ENCODE results near the gene CDRT4. TPM values are rescaled to one million over a fixed set of nuclear protein-coding genes. Genes with fewer than 3 reads are reported as not detected.

Gene CDRT4
- polyA plus RNA-seq, 2 of the 4 experiments (the other 2 are of a cell fraction) = 0.58 to 5.4 TPM

- CTCF ChIA-PET = interaction anchor here (0.9 to 13.8 kb wide), 4 partner anchors 9 to 235 kb away, joined by 3 to 248 read pairs (median 40); no protein-coding TSS in a partner anchor
- POLR2A ChIA-PET = no interaction called here
- Histone ChIP-seq H3K9me3 (no peaks in the 10 kb centered on the region), H3K4me3 (no peak overlapping the region), H3K27ac (no peak overlapping the region), H3K4me1 (no peaks in the 10 kb centered on the region), H3K4me2 (no peak overlapping the region)
- 95% methylated on average over 8 of the region's 8 CpGs for WGBS (ENCODE audit: missing lambda C conversion rate)
- TF ChIP-seq HES2 (IDR thresholded peaks at IDR 0.05) (no peak), ZNF302 (CRISPR knock-in tag; IDR thresholded peaks at IDR 0.05) (no peak), MAZ (IDR thresholded peaks at IDR 0.05; ENCODE audit: borderline replicate concordance, low read depth, low read length) (no peak), HOXB13 (CRISPR knock-in tag; IDR thresholded peaks at IDR 0.05; ENCODE audit: low read depth) (no peak), HEYL (CRISPR knock-in tag; IDR thresholded peaks at IDR 0.05) (no peak), RARB (CRISPR knock-in tag; IDR thresholded peaks at IDR 0.05) (no peak), MAFK (IDR thresholded peaks at IDR 0.05; ENCODE audit: partially characterized antibody) (no peak), MYC (IDR thresholded peaks at IDR 0.05; ENCODE audit: borderline replicate concordance, low read length) (no peak), SMC3 (IDR thresholded peaks at IDR 0.05) (no peak), CBX2 (IDR thresholded peaks at IDR 0.05; ENCODE audit: borderline replicate concordance, low read depth) (no peak), POLR2A (IDR thresholded peaks at IDR 0.05; ENCODE audit: low read length) (no peak), USF2 (IDR thresholded peaks at IDR 0.05) (no peak), FOXS1 (CRISPR knock-in tag; IDR thresholded peaks at IDR 0.05) (no peak), ATOH8 (CRISPR knock-in tag; IDR thresholded peaks at IDR 0.05; ENCODE audit: low read depth) (no peak), RFX5 (IDR thresholded peaks at IDR 0.05) (no peak), RNF2 (IDR thresholded peaks at IDR 0.05; ENCODE audit: borderline replicate concordance, low read depth) (no peak), TP53 (CRISPR knock-in tag; IDR thresholded peaks at IDR 0.05) (no peak)
- ATAC-seq (peak; percentile 19 to 39; a peak in 1 of 6 replicates), FAIRE-seq (no peak), DNase-seq (ENCODE audit: low read depth in 1 of 2, low spot score in 1 of 2) (no peak)
Measured at GRCh38 chr17:15492791-15493692, 25.6 kb upstream of the CDRT4 start.

GRCh38 chr17:15492186-15492585 is 24.8 kb upstream of the CDRT4 start:
- Histone ChIP-seq H3K4me1 (no peaks in the 10 kb centered on the region), H3K27ac (no peak overlapping the region), H3K4me3 (no peak overlapping the region), H3K9me3 (no peaks in the 10 kb centered on the region), H3K4me2 (no peak overlapping the region)
- FAIRE-seq = no peak
- POLR2A ChIA-PET = no interaction called here
- no peak for ATAC-seq
- CTCF ChIA-PET = interaction anchor here (0.9 to 13.8 kb wide), 4 partner anchors 8 to 234 kb away, joined by 3 to 248 read pairs (median 40); no protein-coding TSS in a partner anchor
- no peak for DNase-seq (ENCODE audit: low read depth in 1 of 2, low spot score in 1 of 2)
- WGBS (ENCODE audit: missing lambda C conversion rate) = 93% methylated on average over 4 of the region's 4 CpGs
- TF ChIP-seq PBX3 (IDR thresholded peaks at IDR 0.05) (no peak), MAZ (IDR thresholded peaks at IDR 0.05; ENCODE audit: borderline replicate concordance, low read depth, low read length) (no peak), EP300 (IDR thresholded peaks at IDR 0.05) (no peak), HES2 (IDR thresholded peaks at IDR 0.05) (no peak), KDM1A (IDR thresholded peaks at IDR 0.05; ENCODE audit: low read depth) (no peak), TP53 (CRISPR knock-in tag; IDR thresholded peaks at IDR 0.05) (no peak), SREBF2 (IDR thresholded peaks at IDR 0.05) (no peak), ZFP36 (IDR thresholded peaks at IDR 0.05; ENCODE audit: borderline replicate concordance, partially characterized antibody) (no peak), RARB (CRISPR knock-in tag; IDR thresholded peaks at IDR 0.05) (no peak), SMC3 (IDR thresholded peaks at IDR 0.05) (no peak), USF2 (IDR thresholded peaks at IDR 0.05) (no peak), CTCF (IDR thresholded peaks at IDR 0.05) (no peak), NFE2L2 (conservative IDR thresholded peaks at IDR 0.05; ENCODE audit: low read length) (no peak), MAX (IDR thresholded peaks at IDR 0.05) (no peak), HEYL (CRISPR knock-in tag; IDR thresholded peaks at IDR 0.05) (no peak), GATA3 (IDR thresholded peaks at IDR 0.05; ENCODE audit: borderline replicate concordance) (no peak), RCOR1 (IDR thresholded peaks at IDR 0.05; ENCODE audit: low read depth, low read length) (no peak), MAFK (IDR thresholded peaks at IDR 0.05; ENCODE audit: partially characterized antibody) (no peak)

Data from A549 (cell line).